Osteocyte (in vitro differentiated cells): Measurements from ENCODE around the gene SHISA9. TPM values are rescaled to one million over a fixed set of nuclear protein-coding genes. Genes with fewer than 3 reads are reported as not detected.

Experiments
- DNase-seq: peaks from one replicate; pipeline ENCODE4 v3.0.0; 2021; ENCODE audit warnings: mixed read lengths; ENCODE audit not compliant: unreplicated experiment; ENCODE audit errors: extremely low spot score
- H3K27ac Mint-ChIP-seq: one replicate; pipeline ENCODE4 v1.8.0; 2021; ENCODE audit warnings: mild to moderate bottlenecking, mixed read lengths; ENCODE audit not compliant: unreplicated experiment
- H3K27me3 Mint-ChIP-seq: one replicate; pipeline ENCODE4 v1.8.0; 2021; ENCODE audit warnings: mixed read lengths; ENCODE audit not compliant: unreplicated experiment
- H3K36me3 Mint-ChIP-seq: one replicate; pipeline ENCODE4 v1.8.0; 2021; ENCODE audit warnings: mixed read lengths; ENCODE audit not compliant: unreplicated experiment
- H3K4me1 Mint-ChIP-seq: one replicate; pipeline ENCODE4 v1.8.0; 2021; ENCODE audit warnings: mixed read lengths; ENCODE audit not compliant: unreplicated experiment
- H3K4me3 Mint-ChIP-seq: one replicate; pipeline ENCODE4 v1.8.0; 2021; ENCODE audit warnings: mild to moderate bottlenecking, moderate library complexity, mixed read lengths; ENCODE audit not compliant: unreplicated experiment
- H3K9me3 Mint-ChIP-seq: one replicate; pipeline ENCODE4 v1.8.0; 2021; ENCODE audit warnings: mixed read lengths; ENCODE audit not compliant: unreplicated experiment
- total RNA-seq: library from RNA; stranded (reverse); gene quantifications from 2 replicates; pipeline ENCODE4 v1.2.1, GENCODE V29; 2021
- TF ChIP-seq, protein P1 (sequence below): fragments of 200-600 bp; sonication (generic); IDR thresholded peaks from 2 replicates; pipeline ENCODE4 v1.5.0; 2021; ENCODE audit warnings: antibody characterized with exemption, mild to moderate bottlenecking, moderate library complexity

Gene SHISA9
- total RNA-seq, 1 donor from 2014 or later = not detected

DNA sequence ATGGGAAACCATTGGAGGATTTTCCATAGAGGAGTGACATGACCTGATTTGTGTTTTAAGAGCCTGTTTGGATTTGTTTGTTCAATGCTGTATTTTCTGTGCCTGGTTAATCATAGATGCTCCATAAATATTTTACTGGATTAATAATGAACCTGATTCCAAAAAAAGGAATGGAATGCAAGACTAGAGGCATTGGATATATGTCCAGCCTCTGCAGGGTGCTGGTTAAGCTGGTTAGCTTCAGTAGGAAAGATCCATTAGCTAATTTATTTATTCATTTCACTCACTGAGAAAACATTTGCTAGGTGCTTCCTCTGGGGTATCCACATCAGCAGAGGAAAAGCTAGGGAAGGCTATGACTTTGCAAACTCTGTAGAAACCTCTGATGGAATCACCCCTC, 57.7 kb downstream of the SHISA9 start:
- DNase-seq = no peak
- H3K27ac Mint-ChIP-seq = no peak overlapping the region
- TF ChIP-seq, protein P1, sequence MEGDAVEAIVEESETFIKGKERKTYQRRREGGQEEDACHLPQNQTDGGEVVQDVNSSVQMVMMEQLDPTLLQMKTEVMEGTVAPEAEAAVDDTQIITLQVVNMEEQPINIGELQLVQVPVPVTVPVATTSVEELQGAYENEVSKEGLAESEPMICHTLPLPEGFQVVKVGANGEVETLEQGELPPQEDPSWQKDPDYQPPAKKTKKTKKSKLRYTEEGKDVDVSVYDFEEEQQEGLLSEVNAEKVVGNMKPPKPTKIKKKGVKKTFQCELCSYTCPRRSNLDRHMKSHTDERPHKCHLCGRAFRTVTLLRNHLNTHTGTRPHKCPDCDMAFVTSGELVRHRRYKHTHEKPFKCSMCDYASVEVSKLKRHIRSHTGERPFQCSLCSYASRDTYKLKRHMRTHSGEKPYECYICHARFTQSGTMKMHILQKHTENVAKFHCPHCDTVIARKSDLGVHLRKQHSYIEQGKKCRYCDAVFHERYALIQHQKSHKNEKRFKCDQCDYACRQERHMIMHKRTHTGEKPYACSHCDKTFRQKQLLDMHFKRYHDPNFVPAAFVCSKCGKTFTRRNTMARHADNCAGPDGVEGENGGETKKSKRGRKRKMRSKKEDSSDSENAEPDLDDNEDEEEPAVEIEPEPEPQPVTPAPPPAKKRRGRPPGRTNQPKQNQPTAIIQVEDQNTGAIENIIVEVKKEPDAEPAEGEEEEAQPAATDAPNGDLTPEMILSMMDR = no peak

DNA sequence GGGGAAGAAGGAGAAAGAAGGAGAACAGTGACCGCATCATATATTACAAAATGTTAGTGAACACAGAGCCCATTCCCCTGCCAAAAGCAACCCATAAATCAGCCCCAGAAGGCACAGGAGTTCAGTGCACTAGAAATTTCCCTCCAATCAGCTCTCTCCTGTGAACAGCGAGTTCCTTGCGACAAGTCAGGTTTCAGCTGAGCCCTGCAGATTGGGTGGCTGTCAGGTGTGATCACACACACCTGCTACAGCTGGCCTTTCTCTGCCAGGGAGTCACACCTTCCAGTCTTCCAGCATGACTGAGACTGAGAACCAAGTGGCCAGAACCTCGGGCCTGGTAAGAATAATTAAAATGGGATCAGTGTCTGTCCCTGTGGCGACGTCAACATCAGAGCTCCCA, 60.2 kb downstream of the SHISA9 start:
- H3K4me3 Mint-ChIP-seq = no peak overlapping the region
- no peaks in the 10 kb centered on the region for H3K27me3 Mint-ChIP-seq
- H3K4me1 Mint-ChIP-seq = no peaks in the 10 kb centered on the region
- TF ChIP-seq, protein P1 = no peak
- no peaks in the 10 kb centered on the region for H3K36me3 Mint-ChIP-seq
- no peak overlapping the region for H3K27ac Mint-ChIP-seq
- H3K9me3 Mint-ChIP-seq = peaks cover 32% of the 10 kb centered on the region
- no peak for DNase-seq

More for the DNA sequence above, 57.7 kb downstream of the SHISA9 start:
- H3K4me1 Mint-ChIP-seq = no peaks in the 10 kb centered on the region
- no peaks in the 10 kb centered on the region for H3K36me3 Mint-ChIP-seq
- peaks cover 29% of the 10 kb centered on the region for H3K9me3 Mint-ChIP-seq
- no peaks in the 10 kb centered on the region for H3K27me3 Mint-ChIP-seq
- H3K4me3 Mint-ChIP-seq = no peak overlapping the region

DNA sequence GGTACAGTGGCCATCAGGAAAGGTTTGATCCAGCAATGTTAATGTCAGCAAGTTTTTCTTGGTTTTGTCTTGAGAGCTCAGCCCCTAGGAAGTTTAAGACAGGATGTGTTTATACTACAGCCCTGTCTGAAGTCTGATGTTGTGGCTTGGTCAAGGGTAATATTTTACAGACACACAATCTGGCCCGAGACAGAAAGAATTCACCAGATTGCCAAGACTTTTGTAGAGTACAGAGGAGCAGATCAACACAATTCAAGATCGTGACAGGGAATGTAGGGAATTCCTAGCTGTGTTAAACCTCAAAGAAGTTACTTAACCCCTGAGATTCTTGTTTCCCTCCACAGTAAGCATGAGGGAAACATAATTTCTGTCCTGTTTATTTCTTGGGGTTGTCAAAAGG, 63.1 kb downstream of the SHISA9 start:
- no peak overlapping the region for H3K4me3 Mint-ChIP-seq
- no peak for DNase-seq

DNA sequence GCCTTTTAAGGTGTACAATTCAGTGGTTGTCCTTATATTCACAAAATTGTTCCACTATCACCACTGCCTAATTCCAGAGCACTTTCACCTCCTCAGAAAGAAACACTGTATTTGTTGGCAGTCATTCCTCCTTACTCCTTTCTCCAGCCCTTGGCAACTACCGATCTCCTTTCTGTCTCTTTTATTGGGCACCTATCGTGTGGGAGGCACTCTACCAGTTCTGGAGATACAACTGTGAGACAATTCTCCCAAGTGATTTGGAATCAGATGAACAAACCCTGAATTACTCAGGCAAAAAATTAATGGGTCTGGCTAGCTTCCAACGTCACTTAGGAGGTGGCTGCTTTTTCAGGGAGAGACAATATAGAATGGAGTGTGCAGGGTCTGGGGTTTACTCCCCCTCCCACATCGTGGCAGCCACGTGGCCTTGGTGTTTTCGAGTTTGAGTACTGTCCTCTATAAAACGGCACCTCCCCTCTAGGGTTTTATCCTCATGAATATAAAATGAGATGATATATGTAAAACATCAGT, 63.9 kb downstream of the SHISA9 start:
- H3K27me3 Mint-ChIP-seq = no peaks in the 10 kb centered on the region
- H3K9me3 Mint-ChIP-seq = peaks cover 14% of the 10 kb centered on the region
- H3K4me1 Mint-ChIP-seq = no peaks in the 10 kb centered on the region
- no peak for DNase-seq
- no peak overlapping the region for H3K4me3 Mint-ChIP-seq
- TF ChIP-seq, protein P1 = no peak
- H3K36me3 Mint-ChIP-seq = no peaks in the 10 kb centered on the region
- H3K27ac Mint-ChIP-seq = no peak overlapping the region

More for the DNA sequence above, 63.1 kb downstream of the SHISA9 start:
- Mint-ChIP-seq H3K27me3 (no peaks in the 10 kb centered on the region), H3K4me1 (no peaks in the 10 kb centered on the region), H3K36me3 (no peaks in the 10 kb centered on the region), H3K27ac (no peak overlapping the region), H3K9me3 (peaks cover 14% of the 10 kb centered on the region)
- TF ChIP-seq, protein P1 = no peak

DNA sequence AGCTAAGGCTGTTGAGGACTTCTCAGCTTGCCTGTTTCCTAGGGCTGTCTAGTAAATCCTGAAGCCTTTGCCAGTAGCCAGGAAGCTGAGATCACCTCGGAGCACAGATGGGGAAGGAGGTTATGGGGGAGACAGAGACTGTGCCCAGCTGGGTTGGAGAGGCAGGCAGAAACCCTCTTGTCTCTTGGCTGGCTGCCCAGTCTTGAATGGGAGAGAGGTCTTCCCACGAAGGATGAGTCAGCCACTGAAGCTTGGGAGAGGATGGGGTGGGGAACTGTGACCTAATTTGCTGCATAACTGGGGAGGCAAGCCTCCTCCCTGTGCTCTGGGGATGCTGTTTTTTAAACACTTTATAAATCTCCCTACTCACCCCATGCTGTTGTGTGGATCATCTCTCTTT, 69.8 kb downstream of the SHISA9 start:
- no peak for DNase-seq
- H3K27ac Mint-ChIP-seq = no peak overlapping the region
- H3K36me3 Mint-ChIP-seq = no peaks in the 10 kb centered on the region
- TF ChIP-seq, protein P1 = no peak
- H3K27me3 Mint-ChIP-seq = no peaks in the 10 kb centered on the region
- no peak overlapping the region for H3K4me3 Mint-ChIP-seq
- peaks cover 14% of the 10 kb centered on the region for H3K9me3 Mint-ChIP-seq
- H3K4me1 Mint-ChIP-seq = no peaks in the 10 kb centered on the region
